ENCODE results near the gene USPL1.
A peak's percentile ranks its signal among the peaks of the same experiment; 100 is the strongest.
"Not testable (repeated sequence)": the region's sequence is repeated elsewhere in the genome, so short reads cannot be mapped to it uniquely, and the experiment has no call there.

Gene USPL1

GRCh38 chr13:30619731-30620130 is 2.0 kb downstream of the USPL1 start:
- Histone ChIP-seq H3K36me3 (ENCODE audit: insufficient read depth, low read length) (peaks cover 22% of the 10 kb centered on the region), H3K27me3 (ENCODE audit: insufficient read depth, low read length) (no peaks in the 10 kb centered on the region), H3K9me3 (ENCODE audit: low read length) (no peaks in the 10 kb centered on the region), H2AFZ (ENCODE audit: low read depth, low read length) (no peak overlapping the region), H3K4me1 (ENCODE audit: insufficient read depth, low read length) (peaks cover 34% of the 10 kb centered on the region), H3K4me3 (ENCODE audit: low read length) (peak overlapping the region; percentile 65)

GRCh38 chr13:30620941-30621340 is 3.2 kb downstream of the USPL1 start:
- no peak overlapping the region for H2AFZ ChIP-seq (ENCODE audit: low read depth, low read length)
- peaks cover 25% of the 10 kb centered on the region for H3K4me1 ChIP-seq (ENCODE audit: insufficient read depth, low read length)
- no peak overlapping the region for H3K4me3 ChIP-seq (ENCODE audit: low read length)
- H3K9me3 ChIP-seq (ENCODE audit: low read length), result no peaks in the 10 kb centered on the region
- H3K36me3 ChIP-seq (ENCODE audit: insufficient read depth, low read length), result peaks cover 25% of the 10 kb centered on the region
- no peaks in the 10 kb centered on the region for H3K27me3 ChIP-seq (ENCODE audit: insufficient read depth, low read length)

DNA sequence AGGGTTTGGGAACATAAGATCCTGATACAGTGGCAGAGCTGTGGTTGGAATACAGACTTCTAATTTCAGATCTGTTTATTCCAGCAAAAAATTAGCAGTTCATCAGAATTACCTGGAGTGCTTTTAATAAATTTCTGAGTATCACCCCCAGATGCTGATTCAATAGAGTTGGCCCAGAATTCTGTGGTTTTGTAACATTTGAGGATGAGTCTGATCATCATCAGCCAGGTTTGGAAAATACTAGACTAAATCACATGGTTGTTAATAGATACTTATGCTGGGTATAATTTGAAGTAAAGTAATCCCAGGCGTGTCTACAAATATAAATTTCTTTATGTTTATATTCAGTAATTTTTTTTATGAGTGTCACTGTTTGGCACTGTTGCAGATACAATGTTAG is 4.8 kb downstream of the USPL1 start:
- Histone ChIP-seq H2AFZ (ENCODE audit: low read depth, low read length) (no peak overlapping the region), H3K4me1 (ENCODE audit: insufficient read depth, low read length) (peaks cover 25% of the 10 kb centered on the region), H3K4me3 (ENCODE audit: low read length) (no peak overlapping the region), H3K36me3 (ENCODE audit: insufficient read depth, low read length) (peaks cover 25% of the 10 kb centered on the region), H3K9me3 (ENCODE audit: low read length) (no peaks in the 10 kb centered on the region), H3K27me3 (ENCODE audit: insufficient read depth, low read length) (no peaks in the 10 kb centered on the region)

GRCh38 chr13:30623392-30623791 is 5.7 kb downstream of the USPL1 start:
- Histone ChIP-seq H3K36me3 (ENCODE audit: insufficient read depth, low read length) (peaks cover 29% of the 10 kb centered on the region), H3K9me3 (ENCODE audit: low read length) (no peaks in the 10 kb centered on the region), H2AFZ (ENCODE audit: low read depth, low read length) (no peak overlapping the region), H3K27me3 (ENCODE audit: insufficient read depth, low read length) (no peaks in the 10 kb centered on the region), H3K4me1 (ENCODE audit: insufficient read depth, low read length) (peaks cover 25% of the 10 kb centered on the region), H3K4me3 (ENCODE audit: low read length) (no peak overlapping the region)

DNA sequence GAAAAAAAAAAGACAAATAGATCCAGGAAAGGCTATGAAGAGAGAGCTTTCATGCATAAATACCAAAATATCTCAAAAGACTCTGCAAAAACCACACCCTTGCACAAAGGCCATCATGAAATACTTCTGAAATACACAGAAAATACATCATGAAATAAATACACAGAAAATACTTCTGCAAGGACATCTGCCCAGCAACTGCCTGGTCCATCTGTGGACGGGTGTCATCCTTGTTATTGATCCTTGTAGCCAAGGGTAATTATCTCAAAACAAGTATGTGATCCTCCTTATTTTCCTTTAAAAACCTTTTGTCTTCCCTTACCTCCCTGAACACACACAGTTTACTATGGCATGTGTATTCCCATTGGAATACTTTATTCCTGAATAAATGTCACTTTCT is 6.9 kb downstream of the USPL1 start:
- Histone ChIP-seq H3K27me3 (ENCODE audit: insufficient read depth, low read length) (no peaks in the 10 kb centered on the region), H3K4me1 (ENCODE audit: insufficient read depth, low read length) (peaks cover 14% of the 10 kb centered on the region), H3K36me3 (ENCODE audit: insufficient read depth, low read length) (peaks cover 38% of the 10 kb centered on the region), H2AFZ (ENCODE audit: low read depth, low read length) (no peak overlapping the region), H3K9me3 (ENCODE audit: low read length) (no peaks in the 10 kb centered on the region), H3K4me3 (ENCODE audit: low read length) (no peak overlapping the region)

GRCh38 chr13:30629527-30629926 is 11.8 kb downstream of the USPL1 start:
- Histone ChIP-seq H3K27me3 (ENCODE audit: insufficient read depth, low read length) (no peaks in the 10 kb centered on the region), H3K9me3 (ENCODE audit: low read length) (peaks cover 4% of the 10 kb centered on the region), H3K36me3 (ENCODE audit: insufficient read depth, low read length) (peaks cover 43% of the 10 kb centered on the region), H3K4me1 (ENCODE audit: insufficient read depth, low read length) (no peaks in the 10 kb centered on the region), H2AFZ (ENCODE audit: low read depth, low read length) (no peak overlapping the region), H3K4me3 (ENCODE audit: low read length) (no peak overlapping the region)

DNA sequence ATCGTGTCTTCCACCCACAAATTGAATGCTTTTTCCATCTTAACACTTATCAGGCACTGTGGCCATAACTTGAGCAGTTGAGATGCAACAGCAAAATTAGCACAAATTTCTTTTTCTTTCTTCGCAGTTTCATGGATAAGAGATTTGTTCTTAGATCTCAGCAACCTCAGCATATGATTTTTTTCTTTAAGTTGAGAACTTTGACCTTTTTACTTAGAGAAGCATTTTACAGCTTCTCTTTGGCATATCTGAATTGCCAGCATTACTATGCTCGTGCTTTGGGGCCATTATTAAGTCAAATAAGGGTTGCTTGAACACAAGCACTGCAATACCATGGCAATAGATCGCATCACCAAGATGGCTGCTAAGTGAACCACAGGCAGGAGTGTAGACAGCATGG is 16.1 kb downstream of the USPL1 start:
- no peaks in the 10 kb centered on the region for H3K27me3 ChIP-seq (ENCODE audit: insufficient read depth, low read length)
- H3K4me1 ChIP-seq (ENCODE audit: insufficient read depth, low read length), result no peaks in the 10 kb centered on the region
- peaks cover 44% of the 10 kb centered on the region for H3K36me3 ChIP-seq (ENCODE audit: insufficient read depth, low read length)
- no peak overlapping the region for H2AFZ ChIP-seq (ENCODE audit: low read depth, low read length)
- no peak overlapping the region for H3K4me3 ChIP-seq (ENCODE audit: low read length)
- peaks cover 4% of the 10 kb centered on the region for H3K9me3 ChIP-seq (ENCODE audit: low read length)

DNA sequence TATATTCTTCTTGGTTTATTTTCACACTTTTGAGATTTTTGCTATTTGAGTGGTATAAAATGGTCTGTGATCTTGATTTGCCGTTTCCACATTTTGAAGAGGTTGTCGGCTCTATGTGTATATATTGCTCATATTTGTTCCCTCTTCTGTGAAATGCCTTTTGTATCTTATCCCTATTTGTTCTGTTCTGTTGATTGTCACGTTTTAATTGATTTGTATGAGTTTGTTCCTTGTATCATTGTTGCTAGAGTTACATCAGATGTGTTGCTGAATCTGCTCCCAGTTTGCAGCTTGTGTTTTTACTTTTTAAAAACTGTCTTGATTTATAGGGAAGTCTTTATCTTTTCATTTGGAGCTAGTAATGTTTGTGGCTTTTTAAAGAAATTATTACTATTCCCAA is 17.1 kb downstream of the USPL1 start:
- peaks cover 42% of the 10 kb centered on the region for H3K36me3 ChIP-seq (ENCODE audit: insufficient read depth, low read length)

DNA sequence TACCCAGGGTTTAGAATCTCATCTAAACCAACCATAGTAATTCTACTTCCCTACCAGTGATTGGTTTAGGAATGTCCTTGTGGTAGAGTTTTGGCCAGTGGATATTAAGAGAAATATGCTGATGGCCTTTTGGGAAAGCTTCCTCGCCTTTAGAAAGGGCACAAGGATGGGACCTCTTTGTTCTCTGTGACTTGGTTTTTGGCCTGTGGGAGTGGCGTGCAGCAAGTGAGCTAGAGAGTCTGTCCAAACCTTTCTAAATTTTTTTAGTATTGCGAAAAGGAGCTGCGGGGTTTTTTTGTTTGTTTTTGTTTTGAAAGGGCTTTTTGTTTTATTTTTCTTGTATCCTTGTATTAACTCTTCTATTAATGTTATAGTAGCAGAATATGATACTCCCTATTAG is 20.6 kb downstream of the USPL1 start:
- Histone ChIP-seq H2AFZ (ENCODE audit: low read depth, low read length) (no peak overlapping the region), H3K9me3 (ENCODE audit: low read length) (peaks cover 2% of the 10 kb centered on the region), H3K4me1 (ENCODE audit: insufficient read depth, low read length) (no peaks in the 10 kb centered on the region), H3K4me3 (ENCODE audit: low read length) (no peak overlapping the region), H3K27me3 (ENCODE audit: insufficient read depth, low read length) (no peaks in the 10 kb centered on the region), H3K36me3 (ENCODE audit: insufficient read depth, low read length) (peaks cover 49% of the 10 kb centered on the region)

More for the DNA sequence above, 17.1 kb downstream of the USPL1 start:
- H3K4me3 ChIP-seq (ENCODE audit: low read length), result no peak overlapping the region
- H2AFZ ChIP-seq (ENCODE audit: low read depth, low read length), result no peak overlapping the region
- H3K4me1 ChIP-seq (ENCODE audit: insufficient read depth, low read length), result no peaks in the 10 kb centered on the region
- H3K9me3 ChIP-seq (ENCODE audit: low read length), result peaks cover 4% of the 10 kb centered on the region
- H3K27me3 ChIP-seq (ENCODE audit: insufficient read depth, low read length), result no peaks in the 10 kb centered on the region

- Histone ChIP-seq H2AFZ (ENCODE audit: low read depth, low read length) (no peak overlapping the region), H3K9me3 (ENCODE audit: low read length) (no peaks in the 10 kb centered on the region), H3K4me3 (ENCODE audit: low read length) (no peak overlapping the region), H3K36me3 (ENCODE audit: insufficient read depth, low read length) (peaks cover 48% of the 10 kb centered on the region), H3K4me1 (ENCODE audit: insufficient read depth, low read length) (no peaks in the 10 kb centered on the region), H3K27me3 (ENCODE audit: insufficient read depth, low read length) (no peaks in the 10 kb centered on the region)
Observed at GRCh38 chr13:30639671-30640070, 22.0 kb downstream of the USPL1 start.

DNA sequence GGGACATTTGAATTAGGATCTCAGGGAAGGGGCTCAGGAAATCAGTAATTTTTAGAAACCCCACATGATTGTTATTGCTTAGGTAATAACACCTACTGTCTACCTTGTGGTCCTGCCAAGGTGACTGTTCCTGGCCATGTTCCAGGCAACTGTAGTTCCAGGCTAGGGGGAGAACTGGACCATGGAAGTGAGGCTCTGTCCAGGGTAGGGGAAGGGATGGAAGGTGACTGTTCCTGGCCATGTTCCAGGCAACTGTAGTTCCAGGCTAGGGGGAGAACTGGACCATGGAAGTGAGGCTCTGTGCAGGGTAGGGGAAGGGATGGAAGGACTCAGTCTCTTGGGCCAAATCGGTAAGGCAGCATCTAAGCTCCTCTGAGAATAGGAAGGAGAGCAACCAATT is 23.5 kb downstream of the USPL1 start:
- not testable (repeated sequence) for H3K27me3 ChIP-seq (ENCODE audit: insufficient read depth, low read length); H3K4me3 ChIP-seq (ENCODE audit: low read length); H3K4me1 ChIP-seq (ENCODE audit: insufficient read depth, low read length); H3K9me3 ChIP-seq (ENCODE audit: low read length); H2AFZ ChIP-seq (ENCODE audit: low read depth, low read length)
- H3K36me3 ChIP-seq (ENCODE audit: insufficient read depth, low read length), result peaks cover 56% of the 10 kb centered on the region

GRCh38 chr13:30645629-30646028 is 27.9 kb downstream of the USPL1 start:
- Histone ChIP-seq H2AFZ (ENCODE audit: low read depth, low read length) (no peak overlapping the region), H3K36me3 (ENCODE audit: insufficient read depth, low read length) (peaks cover 78% of the 10 kb centered on the region), H3K4me3 (ENCODE audit: low read length) (no peak overlapping the region), H3K27me3 (ENCODE audit: insufficient read depth, low read length) (no peaks in the 10 kb centered on the region), H3K9me3 (ENCODE audit: low read length) (no peaks in the 10 kb centered on the region), H3K4me1 (ENCODE audit: insufficient read depth, low read length) (no peaks in the 10 kb centered on the region)

DNA sequence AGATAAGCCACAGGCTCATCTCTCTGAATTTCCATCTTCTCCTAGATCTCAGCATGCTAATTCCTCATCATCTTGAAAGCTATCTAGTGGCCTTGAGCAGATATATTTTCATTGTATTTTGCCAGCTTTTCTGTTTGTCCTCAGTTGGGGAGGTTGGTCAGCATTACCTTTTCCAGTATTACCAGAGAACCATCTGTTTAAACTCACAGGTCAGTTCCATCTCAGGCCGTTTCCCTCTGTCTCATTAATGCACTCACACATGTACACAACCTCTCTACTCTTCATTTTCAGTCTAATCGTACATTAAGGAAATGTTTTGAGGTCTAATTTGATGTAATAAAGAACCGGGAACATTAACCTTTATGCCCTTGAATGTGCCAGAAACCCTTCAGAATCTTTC is 29.7 kb downstream of the USPL1 start:
- Histone ChIP-seq H3K36me3 (ENCODE audit: insufficient read depth, low read length) (peaks cover 72% of the 10 kb centered on the region), H3K9me3 (ENCODE audit: low read length) (no peaks in the 10 kb centered on the region), H3K27me3 (ENCODE audit: insufficient read depth, low read length) (no peaks in the 10 kb centered on the region), H3K4me3 (ENCODE audit: low read length) (no peak overlapping the region), H2AFZ (ENCODE audit: low read depth, low read length) (no peak overlapping the region), H3K4me1 (ENCODE audit: insufficient read depth, low read length) (no peaks in the 10 kb centered on the region)

- Histone ChIP-seq H3K4me1 (ENCODE audit: insufficient read depth, low read length) (no peaks in the 10 kb centered on the region), H3K9me3 (ENCODE audit: low read length) (no peaks in the 10 kb centered on the region), H3K4me3 (ENCODE audit: low read length) (no peak overlapping the region), H3K36me3 (ENCODE audit: insufficient read depth, low read length) (peaks cover 73% of the 10 kb centered on the region), H3K27me3 (ENCODE audit: insufficient read depth, low read length) (no peaks in the 10 kb centered on the region), H2AFZ (ENCODE audit: low read depth, low read length) (no peak overlapping the region)
Observed at GRCh38 chr13:30647824-30648521, 30.3 kb downstream of the USPL1 start.
